SK-N-DZ (cell line): ENCODE data around the gene FAP.

Source experiments
- DNase-seq: peaks from one replicate; pipeline ENCODE4 v3.0.0-alpha.2; 2015; ENCODE audit warnings: low spot score

FAP gene

DNA sequence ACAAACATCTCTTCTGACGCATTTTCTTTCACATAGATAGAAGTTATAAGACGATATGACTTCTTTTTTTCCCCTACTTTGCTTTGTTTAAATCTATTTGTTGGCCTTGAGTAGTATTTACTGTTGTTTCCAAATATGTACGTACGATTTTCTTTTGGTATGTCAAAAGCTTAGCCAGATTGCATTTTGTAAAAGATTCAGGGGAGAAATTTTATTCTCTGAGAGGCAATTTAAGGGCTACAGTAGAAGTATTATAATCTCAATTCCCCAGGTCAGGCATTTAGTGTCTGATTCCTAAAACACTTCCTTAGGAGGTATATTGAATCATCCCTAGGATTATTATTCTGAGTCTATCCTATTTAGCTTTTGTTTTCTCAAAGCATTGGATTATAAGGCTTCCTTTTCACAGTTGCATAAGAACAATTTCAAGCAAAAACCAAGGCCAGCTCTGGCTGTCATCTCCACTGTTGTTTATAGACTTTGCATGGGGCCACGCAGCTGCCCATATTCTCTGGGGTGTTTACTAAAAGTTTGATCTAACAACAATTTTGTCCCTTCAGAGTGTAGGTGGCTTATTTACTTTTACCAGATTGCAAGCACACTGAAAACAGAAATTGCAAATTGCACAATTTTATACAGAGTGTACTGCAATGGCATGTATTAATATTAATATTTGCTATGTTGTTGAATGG is 57.6 kb downstream of the FAP start:
- no peak for DNase-seq

DNA sequence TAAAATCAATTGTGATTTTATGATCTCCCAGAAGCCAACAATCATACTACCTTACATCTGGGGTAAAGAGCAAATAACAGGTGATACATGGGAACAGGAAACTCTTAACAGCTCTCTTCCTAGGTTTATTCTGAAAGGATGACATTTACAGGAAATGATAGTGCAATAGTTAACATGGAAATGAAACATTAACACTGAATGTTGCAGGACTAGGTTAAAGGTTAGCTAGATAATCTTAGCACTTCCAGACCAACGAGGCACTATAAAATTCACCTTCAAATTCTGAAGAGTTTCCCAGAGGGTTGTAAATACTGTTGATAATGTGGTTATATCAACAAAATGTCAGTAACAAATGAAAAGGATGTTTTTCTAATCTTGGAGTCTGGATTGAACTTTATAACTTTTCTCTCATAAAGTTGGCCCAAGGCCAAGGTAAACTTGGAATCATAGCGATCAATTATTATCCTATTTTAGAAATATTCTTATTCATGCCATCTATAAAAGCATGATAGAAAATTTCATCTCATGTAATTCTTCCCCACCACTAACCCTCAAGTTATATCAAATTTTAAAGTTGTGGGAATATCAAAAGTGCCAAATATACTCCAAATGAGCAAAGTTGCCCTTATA is 58.3 kb downstream of the FAP start:
- DNase-seq: no peak

DNA sequence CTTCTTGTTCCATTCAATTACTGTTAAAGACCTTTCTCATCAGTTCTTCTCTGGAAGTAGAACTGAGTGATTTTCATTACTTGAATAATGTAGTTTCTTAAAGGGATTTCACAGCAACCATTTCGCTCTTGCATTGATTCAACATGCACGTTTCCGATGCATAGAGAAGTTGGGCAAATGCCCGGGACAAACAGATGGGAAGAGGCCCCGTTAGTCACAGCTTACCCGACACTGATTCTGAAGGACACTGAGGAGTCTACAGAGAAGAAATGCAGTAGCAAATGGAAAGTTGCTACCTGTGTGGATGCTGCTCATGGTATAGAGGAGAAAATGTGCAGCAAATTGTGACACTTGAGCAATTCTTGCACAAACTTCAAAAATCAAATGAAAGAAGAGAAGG is 58.9 kb downstream of the FAP start:
- DNase-seq: no peak

DNA sequence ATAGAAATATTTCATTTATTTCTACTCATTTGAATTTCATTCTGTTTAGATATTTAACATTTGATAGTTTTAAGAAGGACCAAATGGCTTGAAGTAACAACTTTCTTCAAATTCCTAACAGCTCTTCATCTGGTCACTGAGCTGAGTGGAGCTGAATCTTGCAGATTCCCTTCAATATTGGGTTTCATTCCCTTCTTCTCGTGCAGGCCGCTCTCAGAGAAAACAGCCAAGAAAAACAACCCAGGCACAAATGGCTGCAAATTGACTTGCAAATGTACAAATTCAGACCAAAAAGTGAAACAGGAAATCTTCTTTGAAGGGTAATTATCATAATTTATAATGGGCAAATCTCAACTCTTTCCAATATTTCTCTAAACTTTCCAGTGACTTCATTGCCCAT is 60.9 kb downstream of the FAP start:
- DNase-seq: no peak

DNA sequence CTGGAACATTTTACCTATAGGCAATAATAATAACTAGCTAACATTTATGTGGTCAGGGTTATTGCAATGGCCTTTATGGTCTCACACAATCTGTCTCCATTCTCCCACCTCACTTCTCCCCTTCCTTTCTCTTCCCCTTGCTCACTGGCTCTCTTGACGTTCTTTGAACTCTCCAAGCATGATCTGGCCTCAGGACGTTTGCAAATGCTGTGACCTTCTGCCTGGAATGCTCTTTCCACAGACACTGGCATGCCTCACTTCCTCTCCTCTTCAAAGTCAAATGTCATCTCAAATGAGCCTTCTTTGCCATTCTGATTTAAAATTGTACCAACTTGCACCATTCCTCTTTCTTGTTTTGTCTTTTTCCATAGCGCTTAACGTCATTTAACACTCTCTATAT is 65.9 kb downstream of the FAP start:
- DNase-seq: no peak

DNA sequence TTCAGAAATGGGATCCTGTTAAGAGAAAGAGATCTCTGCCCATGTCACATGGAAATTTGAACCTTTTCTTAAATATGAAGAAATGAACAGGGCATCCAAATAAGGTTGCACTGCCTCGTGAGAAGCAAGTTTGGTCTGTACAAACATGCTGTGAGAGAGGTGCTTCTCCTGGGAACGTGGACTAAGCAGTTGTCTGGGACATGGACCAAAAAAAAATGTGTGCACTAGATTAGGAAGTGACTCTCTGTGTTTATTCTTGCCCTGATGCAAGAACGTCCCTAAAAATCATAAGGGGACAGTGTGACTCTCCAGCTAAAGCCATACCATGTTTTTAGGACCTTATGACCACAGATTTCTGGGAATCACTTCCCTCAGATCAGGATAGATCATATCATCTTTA is 67.5 kb downstream of the FAP start:
- no peak for DNase-seq

DNA sequence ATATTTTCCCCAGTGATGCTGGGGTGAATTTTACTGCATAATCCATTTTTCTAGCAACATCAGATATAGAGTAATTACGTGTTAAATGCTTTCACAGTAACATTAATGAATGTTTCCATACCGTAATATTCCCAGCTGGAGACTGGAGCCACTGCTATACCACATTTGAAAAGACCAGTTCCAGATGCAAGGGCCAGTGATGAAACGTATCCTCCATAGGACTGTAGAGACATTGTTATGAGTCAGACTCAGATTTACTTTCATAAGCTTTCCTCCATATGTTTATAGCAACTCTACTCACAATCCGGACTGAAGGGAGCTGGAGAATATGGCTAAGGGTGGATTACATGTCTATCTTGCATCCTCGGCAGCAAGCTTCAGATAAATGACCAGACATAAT is 68.5 kb downstream of the FAP start:
- no peak for DNase-seq

DNA sequence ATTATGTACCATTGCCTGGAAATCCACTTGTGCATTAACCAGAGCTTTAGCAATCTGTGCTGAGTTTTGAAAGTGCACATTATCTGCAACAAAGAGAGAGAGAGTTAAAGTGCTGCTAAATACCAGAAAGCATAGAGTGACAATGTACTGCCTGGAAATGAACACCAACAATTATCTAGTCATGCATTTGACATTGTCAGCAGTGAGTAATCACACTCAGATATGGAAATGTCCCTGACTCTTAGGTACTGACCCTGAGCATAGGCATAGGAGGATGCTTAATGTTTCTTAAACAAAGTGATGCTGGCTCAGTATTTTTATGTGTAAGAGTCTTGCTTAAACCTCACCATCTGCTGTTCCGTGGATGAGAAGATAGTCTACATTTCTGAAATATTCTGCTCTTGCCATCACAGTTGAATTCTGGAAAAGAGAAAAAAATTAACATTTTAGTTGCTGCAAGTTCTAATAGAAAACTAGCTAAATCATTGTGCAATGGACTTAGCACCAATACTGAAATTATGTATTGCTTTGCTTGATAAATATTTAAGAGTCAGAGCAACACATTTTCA is 70.4 kb downstream of the FAP start:
- DNase-seq: no peak

DNA sequence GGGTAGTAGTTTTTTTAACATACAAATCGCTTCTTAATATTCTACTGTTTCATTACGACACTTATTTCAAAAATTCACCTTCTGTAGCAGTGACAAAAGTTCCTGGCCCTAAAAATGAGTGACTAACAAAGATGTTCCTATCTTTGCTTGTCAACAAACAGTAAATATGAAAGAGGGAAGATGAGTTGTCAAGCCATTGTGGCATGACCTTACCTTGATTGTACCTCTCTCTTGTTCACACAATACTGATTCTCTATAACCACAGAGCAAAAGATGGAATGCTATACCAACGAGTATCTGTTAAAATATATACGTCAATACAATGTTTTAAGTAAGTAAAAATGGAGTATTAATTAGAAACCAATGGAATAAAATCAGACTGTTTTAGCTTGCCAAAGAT is 76.5 kb downstream of the FAP start:
- DNase-seq: no peak

DNA sequence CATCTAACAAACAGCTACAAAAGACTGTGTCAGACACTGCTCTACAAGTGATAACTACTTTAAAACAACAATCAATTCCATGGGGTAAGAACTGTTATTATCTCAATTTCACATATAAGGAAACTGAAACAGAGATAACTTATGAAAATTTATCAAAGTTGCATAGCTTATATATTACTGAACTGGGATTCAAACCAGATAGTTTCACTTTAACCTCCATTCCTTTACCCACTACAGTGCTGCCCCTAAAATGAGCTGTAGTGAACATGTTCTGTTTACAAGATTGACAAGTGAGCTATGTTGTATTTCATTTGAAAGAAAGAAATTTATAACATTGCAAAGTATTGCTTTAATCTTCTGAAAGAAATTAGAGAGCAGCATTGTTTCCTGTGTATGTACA is 77.1 kb downstream of the FAP start:
- DNase-seq: no peak

DNA sequence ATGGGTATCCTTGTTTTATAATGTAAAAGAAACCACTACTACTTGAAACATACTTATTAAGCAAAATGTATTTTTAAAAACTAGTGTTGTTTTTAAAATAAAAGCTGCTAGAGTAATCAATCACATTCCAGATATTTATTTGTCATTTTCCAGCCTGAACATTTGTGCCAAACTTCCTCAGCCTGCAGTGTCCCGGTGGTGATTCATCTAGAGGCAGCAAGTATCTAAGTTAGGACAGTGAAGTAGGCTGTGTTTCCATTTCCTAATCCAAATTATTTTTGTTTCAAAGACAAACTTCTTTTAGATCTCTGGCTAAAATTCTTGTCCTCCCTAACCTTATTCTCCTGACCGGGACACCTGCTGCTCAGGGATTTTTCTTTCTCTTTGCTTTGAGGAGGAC is 78.4 kb downstream of the FAP start:
- no peak for DNase-seq

DNA sequence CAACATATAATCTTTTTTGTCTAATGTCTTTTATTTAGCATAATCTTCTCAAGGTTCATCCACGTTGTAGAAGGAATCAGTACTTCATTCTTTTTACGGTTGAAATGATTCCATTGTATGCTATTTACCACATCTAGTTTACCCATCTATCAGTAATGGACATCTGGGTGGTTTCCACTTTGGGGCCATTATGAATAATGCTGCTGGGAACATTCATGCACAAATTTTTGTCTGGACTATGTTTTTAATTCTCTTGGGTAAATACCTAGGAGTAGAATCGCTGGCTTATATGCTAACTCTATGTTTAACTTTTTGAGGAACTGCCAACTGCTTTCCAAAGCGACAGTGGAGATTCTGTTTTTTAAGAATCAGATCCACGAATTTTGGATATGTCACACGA is 83.8 kb downstream of the FAP start:
- DNase-seq: no peak

DNA sequence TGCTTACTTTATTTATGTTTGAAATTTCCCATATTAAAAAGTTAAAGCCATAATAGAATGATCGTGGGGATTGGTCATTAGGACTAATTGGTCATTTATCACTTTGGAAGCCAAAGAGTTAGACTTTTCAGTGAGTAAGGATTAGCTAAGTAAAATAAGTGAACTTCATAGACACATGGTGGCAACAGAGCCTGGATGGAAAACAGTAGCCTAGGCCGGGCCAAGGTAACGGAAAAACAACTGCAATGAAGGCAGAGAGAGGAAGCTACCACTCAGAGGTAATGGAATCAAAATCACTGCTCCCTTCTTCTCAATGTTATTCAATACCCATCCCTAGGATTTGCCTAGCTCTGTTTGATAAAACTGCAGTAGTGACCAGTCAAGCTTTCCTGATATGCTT is 87.1 kb downstream of the FAP start:
- DNase-seq: no peak

DNA sequence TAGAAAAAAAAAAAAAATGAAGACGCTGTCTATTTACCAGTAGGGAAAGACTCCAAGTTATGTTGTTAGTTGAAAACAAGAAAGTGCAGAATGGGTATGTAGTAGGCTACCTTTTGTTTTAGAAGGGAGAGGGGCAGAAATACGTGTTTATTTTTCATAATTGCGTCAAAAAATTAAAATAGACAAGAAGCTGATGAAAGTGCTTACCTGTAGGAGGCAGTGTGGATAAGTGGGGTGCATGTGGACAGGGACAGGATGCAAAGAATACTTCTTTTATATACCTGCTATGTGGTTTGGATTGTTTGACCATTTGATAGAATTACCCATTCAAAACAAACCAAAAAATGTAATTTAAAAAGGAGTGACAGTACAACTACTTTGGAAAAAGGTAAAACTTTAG is 88.2 kb downstream of the FAP start:
- no peak for DNase-seq

DNA sequence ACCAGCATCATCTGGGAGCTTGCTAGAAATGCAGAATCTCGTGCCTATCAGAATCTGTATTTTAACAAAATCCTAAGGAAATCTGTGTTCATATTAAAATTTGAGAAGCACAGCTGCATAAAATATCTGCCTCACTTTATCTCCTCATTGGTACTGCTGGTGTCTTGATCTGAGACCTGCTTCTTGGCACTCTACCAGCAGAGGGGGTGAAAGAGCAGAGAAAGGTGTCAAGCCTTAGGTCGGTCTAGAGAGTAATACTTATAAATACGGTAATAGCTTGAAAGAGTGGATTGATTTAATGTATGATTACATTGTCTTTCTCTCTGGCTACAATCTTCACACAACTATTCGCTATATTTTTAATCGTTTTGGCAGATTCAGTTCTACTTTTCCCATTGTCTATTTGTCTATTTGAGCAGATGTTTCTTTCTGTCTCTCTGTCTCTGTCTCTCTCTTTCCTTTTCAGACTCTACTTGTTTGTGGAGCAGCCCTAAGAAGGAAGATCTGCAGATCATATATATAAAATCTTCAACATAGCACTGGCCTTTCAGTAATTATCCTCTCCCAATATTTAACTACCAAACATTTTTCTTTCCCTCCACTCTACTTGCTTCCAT is 89.5 kb downstream of the FAP start:
- DNase-seq: peak; percentile 35

DNA sequence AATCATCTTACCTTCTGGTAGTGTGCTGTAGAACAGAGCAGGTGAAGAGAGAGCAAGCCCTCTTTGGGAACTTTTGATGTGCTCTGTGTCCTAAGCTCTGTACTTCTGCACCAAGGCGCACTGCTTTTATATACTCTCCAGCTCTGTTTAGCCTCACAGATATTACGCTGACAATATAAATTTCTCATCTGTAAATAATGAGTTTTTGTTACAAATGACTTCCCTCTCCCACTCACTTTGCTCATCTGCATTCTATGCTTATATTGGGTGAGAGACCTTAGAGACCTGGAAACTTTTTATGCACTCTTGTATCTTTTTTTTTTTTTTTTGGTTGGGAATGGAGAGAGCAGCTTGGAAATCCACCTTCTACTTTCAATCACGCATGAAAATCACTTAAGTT is 91.1 kb downstream of the FAP start, which contains the start of gene GCG:
Gene GCG (minus strand): TSS at position 101 of the 400 bp plus-strand sequence. CDS start 3,069 bp downstream, outside the sequence.
- no peak for DNase-seq

DNA sequence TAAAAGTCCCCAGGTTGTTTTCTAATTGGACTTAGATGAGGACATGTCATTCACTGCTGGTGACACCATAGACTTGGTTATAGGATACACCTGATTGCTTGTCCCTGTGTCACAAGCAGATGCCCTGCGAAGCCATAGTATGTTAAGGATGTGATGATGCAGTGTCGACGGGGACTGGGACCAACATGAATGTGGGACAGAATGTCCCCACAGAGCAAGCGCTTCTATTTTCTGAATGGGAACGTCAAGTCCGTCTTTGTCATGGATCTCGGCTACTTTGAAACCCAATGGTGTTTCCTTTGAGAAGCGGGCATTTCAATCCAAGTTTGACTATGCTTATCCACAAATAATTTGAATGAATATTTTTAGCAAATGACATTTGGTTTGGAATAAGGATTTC is 93.3 kb downstream of the FAP start:
- DNase-seq: no peak

DNA sequence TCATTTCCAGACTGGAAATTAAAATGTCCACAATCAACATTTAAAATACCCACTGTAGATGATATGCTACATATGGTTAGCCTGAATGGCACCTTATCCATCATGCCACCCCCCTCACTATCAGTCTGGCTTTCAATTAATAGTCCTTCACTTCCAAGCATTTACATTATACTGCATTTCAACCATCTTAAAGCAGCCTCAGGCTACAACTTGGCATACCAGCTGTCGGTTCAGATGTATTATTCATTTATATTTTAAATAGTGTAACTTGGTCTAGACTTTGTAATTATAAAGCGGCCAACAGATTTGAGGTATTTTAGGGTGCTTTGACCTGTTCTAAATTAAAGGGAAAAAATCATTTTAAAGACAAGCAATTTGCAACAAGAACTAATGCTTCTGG is 93.8 kb downstream of the FAP start:
- DNase-seq: no peak

DNA sequence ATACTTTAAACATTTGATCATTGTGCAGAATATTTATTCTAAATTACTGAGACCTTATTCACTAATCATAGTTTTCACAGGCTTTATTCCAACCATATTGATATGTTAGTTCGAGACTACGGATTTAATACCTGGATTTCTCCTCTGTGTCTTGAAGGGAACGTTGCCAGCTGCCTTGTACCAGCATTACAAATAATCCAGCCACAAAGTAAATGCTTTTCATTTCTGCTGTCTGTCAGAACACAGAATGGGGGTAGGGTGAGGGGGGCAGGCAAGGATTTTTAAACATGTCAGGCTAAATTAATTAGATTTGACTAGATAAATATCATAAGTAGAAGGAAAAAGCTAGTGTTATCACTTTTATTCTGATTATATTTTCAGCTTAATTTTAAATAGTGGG is 94.3 kb downstream of the FAP start:
- DNase-seq: no peak

DNA sequence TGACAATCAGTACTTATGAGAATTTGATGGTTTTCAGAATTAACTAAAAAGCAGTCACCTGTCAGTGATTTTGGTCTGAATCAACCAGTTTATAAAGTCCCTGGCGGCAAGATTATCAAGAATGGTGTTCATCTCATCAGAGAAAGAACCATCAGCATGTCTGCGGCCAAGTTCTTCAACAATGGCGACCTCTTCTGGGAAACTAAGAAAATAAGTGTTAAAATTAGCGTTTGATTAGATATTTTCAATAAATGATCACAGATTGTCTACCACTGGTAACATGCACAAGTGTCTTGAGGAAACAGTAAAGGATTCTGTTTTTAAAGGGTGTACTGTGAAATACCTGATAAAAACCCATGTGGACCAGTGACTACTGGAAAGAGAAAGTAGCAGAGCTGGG is 99.3 kb downstream of the FAP start:
- no peak for DNase-seq

DNA sequence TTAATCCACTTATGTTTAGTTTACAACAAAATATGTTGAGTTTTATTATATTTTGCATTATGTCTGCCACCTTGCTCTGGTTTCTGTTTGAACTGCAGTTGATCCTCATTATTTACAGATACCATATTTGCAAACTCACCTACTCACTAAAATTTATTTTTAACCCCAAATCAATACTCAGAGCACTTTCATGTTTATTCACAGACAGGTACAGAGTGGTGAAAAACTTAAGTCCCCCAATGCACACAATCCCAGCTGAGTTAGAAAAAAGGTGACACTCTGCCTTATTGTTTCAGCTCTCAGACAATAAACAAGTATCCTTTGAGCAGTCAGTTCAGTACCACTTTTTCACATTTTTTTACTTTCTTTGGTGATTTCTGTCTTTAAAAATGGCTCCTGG is 104.9 kb downstream of the FAP start:
- DNase-seq: no peak

DNA sequence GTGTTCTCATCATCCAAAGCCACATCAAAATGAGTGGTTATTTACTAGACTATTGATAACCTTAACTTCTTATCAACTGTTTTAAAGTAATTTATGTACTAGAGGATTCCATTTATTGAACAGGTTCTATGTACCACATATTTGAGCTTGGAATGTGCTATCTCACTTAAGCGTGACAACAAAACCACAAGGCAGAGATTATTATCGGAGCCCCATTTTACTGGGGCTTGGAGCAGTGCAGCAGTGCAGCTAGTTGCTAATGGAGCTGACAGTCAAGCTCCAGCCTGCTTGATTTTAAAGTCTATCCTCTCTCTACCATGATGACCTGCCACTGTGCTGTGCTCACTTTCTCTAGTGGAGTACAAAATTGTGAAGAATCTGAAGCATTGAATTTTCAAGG is 115.8 kb downstream of the FAP start:
- DNase-seq: no peak

DNA sequence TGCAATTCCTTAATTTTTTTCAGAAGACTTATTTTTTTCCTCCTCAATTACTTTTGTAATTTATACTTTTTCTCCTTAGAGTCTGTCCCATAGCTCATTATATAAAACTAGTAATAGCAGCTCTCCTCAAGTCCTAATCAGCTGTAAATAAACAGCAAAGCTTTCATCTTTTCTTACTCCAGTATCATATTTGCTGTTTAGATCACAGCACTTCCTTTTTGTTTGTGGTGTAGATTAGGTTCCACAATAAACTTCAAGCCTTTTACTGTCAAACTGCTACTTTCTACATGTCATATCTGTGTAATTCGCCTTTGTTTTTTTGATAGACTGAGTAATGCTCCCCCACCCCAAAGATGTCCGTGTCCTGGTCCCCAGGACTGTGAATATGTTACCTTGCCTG is 116.7 kb downstream of the FAP start:
- no peak for DNase-seq
